ENCODE measurements around the gene NR6A1.
A peak's percentile ranks its signal among the peaks of the same experiment; 100 is the strongest.
"Not testable (repeated sequence)": the region's sequence is repeated elsewhere in the genome, so short reads cannot be mapped to it uniquely, and the experiment has no call there.

Gene NR6A1

DNA sequence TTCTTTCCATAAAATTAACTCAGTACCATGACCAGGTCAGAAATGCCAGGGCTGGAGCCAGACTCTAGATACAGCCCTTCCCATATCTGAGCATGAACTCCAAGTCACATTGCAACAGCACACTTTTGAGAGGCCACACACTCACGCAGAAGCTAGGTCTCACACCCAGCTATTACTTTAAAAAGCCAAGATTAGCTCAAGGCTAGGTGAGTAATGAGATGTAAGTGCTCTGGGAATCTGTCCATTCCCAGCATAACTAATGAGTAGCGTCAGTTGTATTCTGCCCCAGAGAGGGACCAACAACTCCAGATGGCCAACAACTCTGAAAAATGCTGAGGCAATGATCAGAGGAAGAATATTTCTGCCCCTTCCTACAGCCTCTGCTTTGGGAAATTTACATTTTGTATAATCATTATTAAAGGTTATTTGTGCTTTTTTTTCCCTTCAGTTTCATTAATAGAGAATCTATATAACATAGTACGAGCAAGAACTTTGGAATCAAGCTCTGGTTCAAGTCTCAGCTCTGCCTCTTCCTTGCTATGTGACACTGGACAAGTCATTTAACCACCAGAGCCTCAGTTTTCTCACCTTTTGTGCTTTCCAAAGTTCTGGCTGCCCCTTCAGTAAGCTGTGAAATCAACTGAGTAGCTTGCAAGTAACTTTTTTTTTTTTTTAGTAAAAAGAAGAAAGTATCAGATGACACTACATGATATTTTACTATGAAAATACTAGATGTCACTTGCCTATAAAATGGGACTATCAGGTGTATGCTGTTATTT, 118.3 kb downstream of the NR6A1 start:
- no peak for FAIRE-seq

DNA sequence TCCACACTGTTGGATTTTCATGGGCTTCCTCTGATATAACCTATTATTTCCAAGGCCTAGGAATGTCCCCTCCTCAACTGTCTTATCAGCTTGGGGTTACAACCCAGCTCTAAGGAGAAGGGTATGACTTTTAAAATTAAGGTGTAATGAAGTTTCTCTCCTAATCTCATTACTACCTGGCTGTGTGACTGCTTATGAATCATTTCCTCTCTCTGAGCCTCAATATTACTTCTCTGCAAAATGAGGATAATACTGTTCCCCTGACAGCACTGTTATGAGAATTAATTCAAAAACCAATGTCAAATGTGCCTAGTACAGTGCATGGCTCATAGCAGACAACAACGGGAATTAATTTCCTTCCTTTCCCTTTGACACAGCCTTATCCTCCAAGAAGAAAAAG, 118.9 kb downstream of the NR6A1 start:
- FAIRE-seq: no peak

DNA sequence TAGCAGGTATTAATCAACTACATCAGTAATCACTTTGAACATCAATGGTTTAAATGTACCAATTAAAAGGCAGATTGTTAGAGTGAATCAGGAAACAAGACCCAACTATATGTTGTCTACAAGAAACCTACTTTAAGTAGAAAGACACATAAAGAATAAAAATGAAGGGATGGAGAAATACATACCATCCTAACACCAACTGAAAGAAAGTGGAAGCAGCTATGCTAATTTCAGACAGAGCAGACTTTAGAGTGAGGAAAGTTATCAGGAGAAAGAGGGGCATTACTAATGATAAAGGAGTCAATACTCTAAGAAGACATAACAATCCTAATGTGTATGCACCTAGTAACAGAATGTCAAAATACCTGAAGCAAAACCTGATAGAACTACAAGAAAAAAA, 125.8 kb downstream of the NR6A1 start:
- FAIRE-seq: no peak

DNA sequence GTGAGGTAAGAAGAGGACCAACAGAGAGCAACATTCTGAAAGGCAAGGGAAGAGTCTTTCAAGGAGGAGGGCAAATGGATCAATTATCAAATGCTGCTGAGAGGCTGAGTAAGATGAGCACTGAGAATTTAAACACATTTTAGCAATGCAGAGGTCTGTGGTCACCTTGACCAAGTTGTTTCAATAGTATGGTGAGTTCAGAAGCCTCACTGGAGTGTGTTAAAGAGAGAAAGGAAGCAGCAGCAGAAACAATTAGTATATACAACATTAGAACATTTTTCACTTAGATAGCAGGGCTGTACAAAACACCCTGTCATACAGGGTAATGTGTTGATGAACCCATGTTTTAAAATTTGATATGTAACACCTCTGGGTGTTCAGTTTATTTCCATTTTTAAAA, 131.5 kb downstream of the NR6A1 start:
- no peak for FAIRE-seq

DNA sequence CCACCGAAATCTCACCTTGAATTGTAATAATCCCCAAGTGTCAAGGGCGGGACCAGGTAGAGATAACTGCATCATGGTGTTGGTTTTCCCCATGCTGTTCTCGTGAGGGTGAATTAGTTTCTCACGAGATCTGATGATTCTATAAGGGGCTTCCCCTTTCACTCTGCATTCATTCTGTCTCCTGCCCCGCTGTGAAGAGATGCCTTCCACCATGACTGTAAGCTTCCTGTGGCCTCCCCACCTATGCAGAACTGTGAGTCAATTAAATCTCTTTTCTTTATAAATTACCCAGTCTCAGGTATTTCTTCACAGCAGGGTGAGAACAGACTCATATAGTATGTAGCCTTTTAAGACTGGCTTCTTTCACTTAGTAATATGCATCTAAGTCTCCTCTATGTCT, 135.8 kb downstream of the NR6A1 start:
- FAIRE-seq: no peak

DNA sequence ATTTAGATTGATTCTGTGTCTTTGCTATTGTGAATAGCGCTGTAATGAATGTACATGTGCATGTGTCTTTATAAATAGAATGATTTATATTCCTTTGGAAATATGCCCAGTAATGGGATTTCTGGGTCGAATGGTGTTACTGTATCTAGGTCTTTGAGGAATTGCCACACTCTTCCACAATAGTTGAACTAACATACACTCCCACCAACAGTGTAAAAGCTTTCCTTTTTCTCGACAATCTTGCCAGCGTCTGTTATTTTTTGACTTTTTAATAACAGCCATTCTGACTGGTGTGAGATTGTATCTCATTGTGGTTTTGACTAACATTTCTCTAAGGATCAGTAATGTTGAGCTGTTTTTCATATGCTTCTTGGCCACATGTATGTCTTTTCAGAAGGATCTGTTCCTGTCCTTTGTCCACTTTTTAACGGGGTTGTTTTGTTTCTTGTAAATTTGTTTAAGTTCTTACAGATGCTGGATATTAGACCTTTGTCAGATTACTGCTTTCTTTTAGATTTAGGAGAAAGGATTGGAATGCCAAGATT, 139.0 kb downstream of the NR6A1 start:
- peak; percentile 99 for FAIRE-seq

DNA sequence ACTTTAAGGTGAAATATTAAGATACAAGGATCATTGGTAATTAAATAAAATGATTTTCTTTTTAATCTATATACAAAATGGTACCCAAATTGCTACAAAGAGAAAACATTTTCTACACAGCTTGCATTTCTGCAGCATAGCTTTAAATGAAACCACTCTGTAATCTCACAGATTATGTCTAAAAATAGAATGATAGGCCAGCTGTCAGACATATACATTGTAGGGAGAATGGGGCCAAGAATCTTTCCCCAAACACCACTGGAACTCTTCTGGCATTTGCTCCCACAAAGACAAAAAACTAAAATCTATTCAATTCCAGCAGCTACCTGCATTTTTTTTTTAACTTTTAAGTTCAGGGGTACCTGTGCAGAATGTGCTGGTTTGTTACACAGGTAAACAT, 139.8 kb downstream of the NR6A1 start:
- FAIRE-seq: no peak

DNA sequence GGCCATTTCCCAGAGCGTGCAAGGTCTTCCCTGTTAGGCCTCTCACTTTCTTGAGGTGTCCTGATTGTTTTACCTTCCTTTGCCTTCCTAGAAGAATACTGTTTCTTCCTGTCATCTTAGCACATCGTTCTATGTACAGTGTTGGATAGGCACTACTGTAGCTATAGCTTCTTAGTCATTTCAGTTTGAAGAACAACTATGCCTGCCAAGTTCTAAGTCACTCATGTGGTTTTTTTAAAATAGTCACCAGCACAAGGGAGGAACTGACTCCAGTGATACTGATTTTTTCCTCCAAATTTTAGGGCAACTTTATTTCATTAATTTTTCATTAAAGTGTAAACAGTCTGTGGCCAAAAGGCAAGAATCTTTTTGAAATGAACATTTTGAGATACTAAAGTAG, 141.5 kb downstream of the NR6A1 start:
- no peak for FAIRE-seq

DNA sequence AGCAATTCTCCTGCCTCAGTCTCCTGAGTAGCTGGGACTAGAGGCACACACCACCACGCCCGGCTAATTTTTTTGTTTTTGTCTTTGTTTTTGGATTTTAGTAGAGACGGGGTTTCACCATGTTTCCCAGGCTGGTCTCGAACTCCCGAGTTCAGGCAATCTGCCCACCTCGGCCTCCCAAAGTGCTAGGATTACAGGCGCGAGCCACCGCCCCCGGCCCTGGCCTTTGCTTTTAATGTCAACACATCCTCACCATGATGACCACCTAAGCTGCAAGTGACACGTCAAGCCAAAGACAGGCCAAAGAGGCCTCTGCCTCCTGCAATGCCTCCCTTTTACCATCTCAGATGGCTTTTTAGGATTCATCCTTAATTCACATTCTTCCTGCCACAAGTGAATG, 142.4 kb downstream of the NR6A1 start:
- no peak for FAIRE-seq

DNA sequence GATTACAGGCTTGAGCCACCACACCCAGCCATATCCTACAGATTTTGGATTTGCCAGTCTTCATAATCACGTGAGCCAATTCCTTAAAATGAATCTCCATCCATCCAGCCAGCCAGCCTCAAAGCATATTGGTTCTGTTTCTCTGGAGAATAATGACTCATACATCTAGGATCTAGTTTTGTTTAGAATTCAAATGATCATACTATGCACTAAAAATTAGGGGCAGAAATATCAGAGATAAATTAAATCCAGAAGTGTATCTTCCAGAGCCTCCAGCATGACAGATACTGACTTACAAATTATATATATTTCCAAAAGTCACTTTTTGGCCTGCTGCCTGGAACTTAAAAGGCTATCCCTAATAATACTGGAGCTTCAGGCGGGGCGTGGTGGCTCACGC, 144.8 kb downstream of the NR6A1 start:
- no peak for FAIRE-seq

DNA sequence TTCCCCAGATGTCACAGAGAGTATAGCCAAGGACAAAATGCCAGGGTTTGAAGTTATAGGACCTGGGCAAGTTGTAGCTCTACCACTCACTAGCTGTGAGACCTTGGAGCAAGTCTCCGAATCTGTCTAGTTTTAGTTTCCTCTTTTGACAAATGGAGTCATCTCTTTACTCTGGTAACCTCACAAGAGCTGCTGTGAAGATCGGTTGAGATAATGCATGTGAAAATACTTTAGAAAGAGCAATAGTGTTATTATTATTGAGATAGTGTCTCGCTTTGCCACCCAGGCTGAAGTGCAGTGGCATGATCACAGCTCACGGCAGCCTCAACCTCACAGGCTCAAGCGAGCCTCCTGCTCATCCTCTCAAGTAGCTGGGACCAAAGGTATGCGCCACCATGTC, 146.0 kb downstream of the NR6A1 start:
- FAIRE-seq: no peak

DNA sequence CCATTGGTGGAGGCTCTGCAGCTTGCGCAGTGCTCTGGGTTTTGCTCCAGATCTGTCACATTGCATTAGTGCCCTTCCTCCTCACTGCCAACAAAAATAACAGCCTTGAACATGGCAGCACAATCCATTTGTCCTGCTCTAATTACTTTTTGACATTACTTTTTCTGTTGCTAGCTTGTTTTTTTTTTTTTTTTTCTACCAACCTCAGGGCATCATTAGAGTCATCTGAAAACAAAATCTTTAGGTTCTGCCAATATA, 146.4 kb downstream of the NR6A1 start:
- FAIRE-seq: no peak

DNA sequence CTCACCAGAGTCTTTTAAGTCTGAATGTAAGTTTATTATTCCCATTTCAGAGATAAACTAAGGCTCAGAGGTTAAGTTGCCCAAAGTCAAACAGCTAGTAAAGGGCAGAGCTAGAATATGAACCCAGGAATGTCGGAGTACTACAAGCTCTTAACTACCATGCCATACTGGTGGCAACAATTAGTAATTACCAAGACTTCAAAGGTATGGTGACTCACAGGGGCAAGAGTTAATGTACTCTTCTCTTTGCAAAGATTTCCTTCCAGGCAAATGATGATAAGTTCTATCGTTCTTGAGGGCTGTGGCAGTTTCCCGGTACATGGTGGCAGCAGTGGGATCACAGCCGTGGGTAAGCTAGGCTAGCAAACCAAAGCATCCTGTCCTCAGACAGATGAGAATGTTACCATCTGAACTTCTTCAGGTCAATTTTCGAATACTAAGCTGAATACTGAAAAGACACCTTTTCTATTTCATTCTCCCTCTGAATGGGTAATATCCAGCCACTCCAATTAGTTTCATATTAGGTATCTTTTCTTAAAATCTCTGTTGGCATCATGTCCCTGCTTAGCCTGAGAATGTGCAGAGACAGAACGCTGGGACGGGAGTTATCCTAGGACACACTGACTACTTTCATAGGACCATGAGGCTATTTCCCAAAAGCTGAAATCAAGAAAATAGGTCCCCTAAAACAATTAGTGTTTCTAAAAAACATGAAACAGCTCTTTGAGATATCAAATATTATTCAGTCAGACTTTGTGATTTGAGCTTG, 147.0 kb downstream of the NR6A1 start:
- FAIRE-seq: no peak

DNA sequence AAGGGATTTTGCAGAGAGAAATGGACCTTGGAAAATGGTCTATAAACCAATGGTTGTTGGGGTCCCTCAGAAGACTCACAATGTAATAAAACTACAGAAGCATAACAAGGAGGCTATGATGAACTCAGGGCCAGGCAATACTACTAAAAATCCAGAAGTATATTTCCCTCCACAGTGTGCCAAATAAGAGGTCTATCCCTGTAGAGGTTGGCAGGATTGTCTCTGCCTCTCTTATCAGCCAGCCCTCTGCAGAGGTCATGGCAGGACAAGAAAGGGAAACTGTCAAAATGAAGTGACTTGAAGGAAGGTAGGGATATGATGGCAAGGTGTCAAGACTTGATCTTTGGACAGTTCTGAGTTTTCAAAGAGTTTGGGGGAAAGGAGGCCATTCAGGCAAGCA, 148.2 kb downstream of the NR6A1 start:
- FAIRE-seq: no peak

DNA sequence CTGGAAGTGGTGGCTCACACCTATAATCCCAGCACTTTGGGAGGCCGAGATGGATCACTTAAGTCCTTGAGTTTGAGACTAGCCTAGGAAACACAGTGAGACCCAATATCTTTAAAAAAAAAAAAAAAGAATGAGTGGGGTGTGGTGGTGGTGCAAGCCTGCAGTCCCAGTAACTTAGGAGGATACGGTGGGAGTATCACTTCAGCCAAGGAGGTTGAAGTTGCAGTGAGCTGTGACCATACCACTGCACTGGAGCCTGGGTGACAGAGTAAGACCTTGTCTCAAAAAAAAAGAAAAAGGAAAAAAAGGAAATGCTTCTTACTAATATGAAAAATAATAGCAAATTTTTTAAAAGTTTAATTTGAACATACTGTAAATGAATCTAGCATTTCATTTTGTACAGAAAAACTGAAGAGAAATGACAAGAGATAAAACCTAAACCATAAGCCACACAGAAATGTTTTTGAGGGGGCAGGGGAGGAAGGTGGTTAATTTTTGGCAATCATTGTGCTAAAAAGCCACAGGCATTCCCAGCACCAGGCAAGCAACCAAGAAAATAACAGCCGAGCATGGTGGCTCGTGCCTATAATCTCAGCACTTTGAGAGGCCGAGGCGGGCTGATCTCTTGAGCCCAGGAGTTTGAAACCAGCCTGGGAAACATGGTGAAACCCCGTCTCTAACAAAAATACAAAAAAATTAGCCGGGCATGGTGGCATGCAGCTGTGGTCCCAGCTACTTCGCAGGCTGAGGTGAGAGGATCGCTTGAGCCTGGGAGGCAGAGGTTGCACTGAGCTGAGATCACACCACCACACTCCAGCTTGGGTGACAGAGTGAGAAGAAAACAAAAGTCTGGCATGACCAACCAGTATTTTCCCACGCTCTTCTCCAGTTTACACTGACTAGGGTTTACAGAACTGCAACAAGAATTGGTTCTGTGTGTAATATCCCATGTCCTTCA, 149.5 kb downstream of the NR6A1 start:
- no peak for FAIRE-seq

DNA sequence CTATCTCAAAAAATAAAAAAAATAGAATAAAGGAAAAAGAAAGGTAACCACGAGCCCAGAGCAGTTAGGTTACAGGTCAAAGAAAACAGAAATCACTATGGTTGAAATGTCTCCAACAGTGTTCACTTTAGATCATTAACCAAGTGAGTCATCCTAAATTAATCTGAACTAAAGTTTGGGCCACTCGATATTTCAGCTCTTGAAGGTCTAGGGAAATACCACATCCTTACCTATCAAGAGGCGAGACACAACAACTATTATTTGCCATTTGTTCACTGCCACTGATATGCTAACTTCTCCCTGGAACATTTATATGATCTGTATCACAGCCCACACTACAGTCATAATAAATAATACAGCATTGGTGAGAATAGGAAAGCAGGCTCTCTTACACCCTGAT, 152.6 kb downstream of the NR6A1 start:
- no peak for FAIRE-seq

DNA sequence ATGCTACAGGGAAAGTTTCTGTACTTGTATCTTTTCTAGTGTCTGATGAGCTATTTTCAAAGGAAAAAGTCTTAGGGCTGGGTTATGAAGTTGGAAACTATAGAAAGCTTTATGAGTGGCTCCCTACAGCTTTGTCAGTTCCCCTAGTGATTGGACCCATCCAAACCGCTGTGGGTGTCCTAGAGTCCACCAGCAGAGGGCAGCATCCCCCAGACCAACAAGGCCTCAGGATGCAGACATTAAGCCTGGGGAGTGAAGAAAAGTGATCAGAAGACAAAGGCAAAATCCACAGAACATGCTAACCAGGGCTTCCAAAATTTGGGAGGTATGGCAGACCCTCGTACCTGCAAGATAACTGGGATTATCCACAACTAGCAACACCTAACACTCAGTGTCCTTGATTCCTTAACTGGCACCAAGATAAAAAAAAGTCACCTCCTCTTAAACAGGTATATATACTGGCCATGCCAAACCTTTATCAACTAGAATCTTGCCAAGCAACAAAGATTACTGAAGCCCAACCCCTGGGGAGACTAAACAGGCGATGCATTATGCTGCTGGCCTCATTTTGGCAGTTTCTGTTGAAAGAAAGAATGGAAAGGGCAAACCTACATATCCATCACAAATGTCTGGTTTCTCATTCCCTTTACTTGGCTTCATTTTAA, 153.5 kb downstream of the NR6A1 start:
- FAIRE-seq: no peak

DNA sequence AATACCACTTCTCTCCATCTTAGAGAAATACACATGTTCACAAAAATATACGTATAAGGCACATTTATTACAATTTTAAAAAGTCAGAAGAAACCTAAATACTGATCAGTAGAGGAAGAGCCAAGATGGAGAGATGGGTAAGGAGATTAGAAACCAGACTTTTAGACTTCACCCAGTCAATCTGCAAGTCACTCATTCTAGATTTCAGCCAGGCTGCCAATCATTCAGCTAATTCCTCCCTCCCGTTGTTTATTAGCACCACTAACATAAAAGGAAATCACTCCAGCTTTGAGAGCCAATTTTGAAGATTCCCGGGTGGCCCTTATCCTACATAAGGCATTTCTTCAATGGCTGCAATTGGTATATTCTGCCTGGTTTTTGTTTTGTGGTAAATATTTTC, 154.2 kb downstream of the NR6A1 start:
- FAIRE-seq: no peak

DNA sequence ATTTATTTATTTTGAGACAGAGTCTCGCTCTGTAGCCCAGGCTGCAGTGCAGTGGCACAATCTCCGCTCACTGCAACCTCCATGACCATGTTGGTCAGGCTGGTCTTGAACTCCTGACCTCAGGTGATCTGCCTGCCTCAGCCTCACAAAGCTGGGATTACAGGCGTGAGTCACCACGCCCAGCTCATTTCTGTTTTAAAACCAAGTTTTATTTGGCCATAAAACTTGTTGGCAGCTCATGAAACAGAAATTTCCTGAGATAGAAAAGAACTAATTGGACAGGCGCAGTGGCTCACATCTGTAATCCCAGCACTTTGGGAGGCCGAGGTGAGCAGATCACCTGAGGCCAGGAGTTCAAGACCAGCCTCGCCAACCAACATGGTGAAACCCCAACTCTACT, 155.3 kb downstream of the NR6A1 start:
- FAIRE-seq: not testable (repeated sequence)

DNA sequence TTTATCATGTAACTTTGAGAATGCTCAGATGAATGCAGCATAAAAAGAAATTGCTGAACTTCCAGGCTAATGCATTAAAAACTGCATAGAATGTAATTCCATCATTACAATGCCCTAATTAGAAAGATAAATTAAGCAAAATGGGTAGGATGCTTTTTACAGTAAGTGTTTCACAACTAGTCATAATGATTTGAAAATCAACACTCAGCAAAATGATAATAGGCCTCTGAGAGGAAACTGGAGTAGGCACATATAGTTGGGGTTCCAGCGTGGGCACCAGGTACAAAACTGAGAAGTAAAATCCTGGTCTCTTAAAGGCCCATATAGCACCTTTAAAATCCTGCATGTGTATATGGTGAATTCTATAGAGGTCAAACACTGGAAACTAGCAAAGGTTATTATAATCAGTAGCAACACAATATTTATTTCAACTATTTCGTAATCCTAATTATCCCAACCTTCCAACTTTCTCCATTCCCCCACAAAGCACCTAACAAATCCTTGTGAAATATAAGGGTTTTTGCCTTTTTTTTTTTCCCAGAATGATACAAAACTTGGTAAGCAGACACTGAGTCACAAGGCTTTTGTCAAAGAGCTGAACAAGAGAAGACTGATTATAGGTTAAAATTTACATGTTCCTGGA, 155.9 kb downstream of the NR6A1 start:
- FAIRE-seq: no peak

DNA sequence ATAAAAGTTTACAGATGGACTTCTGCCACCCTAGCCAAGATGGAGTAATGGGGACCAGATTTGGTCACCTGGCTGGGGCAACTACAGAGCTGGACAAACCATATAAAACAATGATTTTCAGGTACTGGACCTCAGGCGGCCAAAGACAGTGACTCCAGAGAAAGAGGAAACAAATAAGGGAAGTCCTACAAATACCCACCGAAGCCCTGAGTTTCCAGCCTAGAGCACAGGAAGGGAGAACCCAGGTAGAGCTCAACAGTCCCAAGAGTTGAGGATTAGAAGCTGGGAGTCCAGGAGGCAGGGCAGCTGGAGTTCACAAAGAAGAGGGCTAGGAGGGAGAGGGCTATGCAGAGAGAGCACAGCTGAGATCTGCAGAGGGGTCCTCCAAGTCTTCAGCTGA, 157.3 kb downstream of the NR6A1 start:
- no peak for FAIRE-seq

DNA sequence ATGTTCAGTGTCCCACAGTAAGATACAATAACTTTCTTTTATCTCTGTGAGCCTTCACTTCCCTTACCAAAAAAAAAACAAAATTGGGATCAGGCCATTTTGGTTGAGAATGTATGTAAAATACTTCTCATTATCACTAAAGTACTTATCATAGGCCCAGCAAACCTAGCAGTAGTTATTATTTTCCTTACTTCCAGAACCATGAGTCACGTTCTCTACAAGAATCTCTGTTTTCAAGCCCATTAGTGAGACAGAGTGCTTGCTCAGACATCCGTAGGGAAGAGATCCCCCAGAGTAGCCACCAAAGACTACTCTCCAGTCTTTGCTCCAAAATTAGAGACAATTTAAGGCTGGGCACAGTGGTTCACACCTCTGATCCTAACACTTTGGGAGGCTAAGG, 160.0 kb downstream of the NR6A1 start:
- no peak for FAIRE-seq
